ENCODE measurements around the gene ZMIZ1.

The ZMIZ1 gene

GRCh38 chr10:79304479-79305087 is 235.8 kb downstream of the ZMIZ1 start:
- H3K27me3 ChIP-seq (ENCODE audit: control insufficient read depth, insufficient read depth, low read length), result no peaks in the 10 kb centered on the region
- H3K4me3 ChIP-seq (ENCODE audit: low read length), result no peak overlapping the region
- H3K9ac ChIP-seq (ENCODE audit: low read length), result no peak overlapping the region
- H3K27ac ChIP-seq (ENCODE audit: low read length), result no peak overlapping the region
- no peaks in the 10 kb centered on the region for H3K9me3 ChIP-seq (ENCODE audit: control insufficient read depth, low read depth, low read length)
- no peaks in the 10 kb centered on the region for H3K4me1 ChIP-seq (ENCODE audit: control insufficient read depth, low read depth, low read length)
- peaks cover 77% of the 10 kb centered on the region for H3K36me3 ChIP-seq (ENCODE audit: control insufficient read depth, low read depth, low read length)

- peaks cover 72% of the 10 kb centered on the region for H3K36me3 ChIP-seq (ENCODE audit: control insufficient read depth, low read depth, low read length)
- no peak overlapping the region for H3K9ac ChIP-seq (ENCODE audit: low read length)
- no peaks in the 10 kb centered on the region for H3K27me3 ChIP-seq (ENCODE audit: control insufficient read depth, insufficient read depth, low read length)
- H3K4me3 ChIP-seq (ENCODE audit: low read length), result no peak overlapping the region
- H3K9me3 ChIP-seq (ENCODE audit: control insufficient read depth, low read depth, low read length), result no peaks in the 10 kb centered on the region
- H3K27ac ChIP-seq (ENCODE audit: low read length), result no peak overlapping the region
- H3K4me1 ChIP-seq (ENCODE audit: control insufficient read depth, low read depth, low read length), result no peaks in the 10 kb centered on the region
These were observed 236.7 kb downstream of the ZMIZ1 start for GRCh38 chr10:79305515-79305914.

GRCh38 chr10:79305988-79306387 is 237.2 kb downstream of the ZMIZ1 start:
- no peaks in the 10 kb centered on the region for H3K27me3 ChIP-seq (ENCODE audit: control insufficient read depth, insufficient read depth, low read length)
- no peaks in the 10 kb centered on the region for H3K9me3 ChIP-seq (ENCODE audit: control insufficient read depth, low read depth, low read length)
- no peak overlapping the region for H3K9ac ChIP-seq (ENCODE audit: low read length)
- peaks cover 67% of the 10 kb centered on the region for H3K36me3 ChIP-seq (ENCODE audit: control insufficient read depth, low read depth, low read length)
- H3K4me3 ChIP-seq (ENCODE audit: low read length), result no peak overlapping the region
- no peak overlapping the region for H3K27ac ChIP-seq (ENCODE audit: low read length)
- no peaks in the 10 kb centered on the region for H3K4me1 ChIP-seq (ENCODE audit: control insufficient read depth, low read depth, low read length)

GRCh38 chr10:79306644-79307220 is 238.0 kb downstream of the ZMIZ1 start:
- H3K4me3 ChIP-seq (ENCODE audit: low read length), result no peak overlapping the region
- H3K36me3 ChIP-seq (ENCODE audit: control insufficient read depth, low read depth, low read length), result peaks cover 60% of the 10 kb centered on the region
- no peaks in the 10 kb centered on the region for H3K27me3 ChIP-seq (ENCODE audit: control insufficient read depth, insufficient read depth, low read length)
- no peaks in the 10 kb centered on the region for H3K9me3 ChIP-seq (ENCODE audit: control insufficient read depth, low read depth, low read length)
- H3K9ac ChIP-seq (ENCODE audit: low read length), result no peak overlapping the region
- H3K27ac ChIP-seq (ENCODE audit: low read length), result no peak overlapping the region
- H3K4me1 ChIP-seq (ENCODE audit: control insufficient read depth, low read depth, low read length), result no peaks in the 10 kb centered on the region

- no peak overlapping the region for H3K27ac ChIP-seq (ENCODE audit: low read length)
- no peaks in the 10 kb centered on the region for H3K9me3 ChIP-seq (ENCODE audit: control insufficient read depth, low read depth, low read length)
- no peak overlapping the region for H3K4me3 ChIP-seq (ENCODE audit: low read length)
- no peak overlapping the region for H3K9ac ChIP-seq (ENCODE audit: low read length)
- H3K36me3 ChIP-seq (ENCODE audit: control insufficient read depth, low read depth, low read length), result peaks cover 56% of the 10 kb centered on the region
- no peaks in the 10 kb centered on the region for H3K4me1 ChIP-seq (ENCODE audit: control insufficient read depth, low read depth, low read length)
- no peaks in the 10 kb centered on the region for H3K27me3 ChIP-seq (ENCODE audit: control insufficient read depth, insufficient read depth, low read length)
These were observed 239.2 kb downstream of the ZMIZ1 start for GRCh38 chr10:79308016-79308415.

GRCh38 chr10:79308969-79309665 is 240.4 kb downstream of the ZMIZ1 start:
- Histone ChIP-seq H3K27ac (ENCODE audit: low read length) (no peak overlapping the region), H3K9ac (ENCODE audit: low read length) (no peak overlapping the region), H3K27me3 (ENCODE audit: control insufficient read depth, insufficient read depth, low read length) (no peaks in the 10 kb centered on the region), H3K4me1 (ENCODE audit: control insufficient read depth, low read depth, low read length) (no peaks in the 10 kb centered on the region), H3K4me3 (ENCODE audit: low read length) (no peak overlapping the region), H3K9me3 (ENCODE audit: control insufficient read depth, low read depth, low read length) (no peaks in the 10 kb centered on the region), H3K36me3 (ENCODE audit: control insufficient read depth, low read depth, low read length) (peaks cover 49% of the 10 kb centered on the region)

- no peaks in the 10 kb centered on the region for H3K27me3 ChIP-seq (ENCODE audit: control insufficient read depth, insufficient read depth, low read length)
- no peaks in the 10 kb centered on the region for H3K4me1 ChIP-seq (ENCODE audit: control insufficient read depth, low read depth, low read length)
- H3K9ac ChIP-seq (ENCODE audit: low read length), result no peak overlapping the region
- H3K36me3 ChIP-seq (ENCODE audit: control insufficient read depth, low read depth, low read length), result peaks cover 41% of the 10 kb centered on the region
- H3K9me3 ChIP-seq (ENCODE audit: control insufficient read depth, low read depth, low read length), result no peaks in the 10 kb centered on the region
- H3K27ac ChIP-seq (ENCODE audit: low read length), result no peak overlapping the region
- no peak overlapping the region for H3K4me3 ChIP-seq (ENCODE audit: low read length)
These were observed 241.6 kb downstream of the ZMIZ1 start for GRCh38 chr10:79310200-79310865.

- no peaks in the 10 kb centered on the region for H3K27me3 ChIP-seq (ENCODE audit: control insufficient read depth, insufficient read depth, low read length)
- H3K9me3 ChIP-seq (ENCODE audit: control insufficient read depth, low read depth, low read length), result no peaks in the 10 kb centered on the region
- peaks cover 35% of the 10 kb centered on the region for H3K36me3 ChIP-seq (ENCODE audit: control insufficient read depth, low read depth, low read length)
- H3K27ac ChIP-seq (ENCODE audit: low read length), result no peak overlapping the region
- H3K4me3 ChIP-seq (ENCODE audit: low read length), result no peak overlapping the region
- H3K9ac ChIP-seq (ENCODE audit: low read length), result no peak overlapping the region
- no peaks in the 10 kb centered on the region for H3K4me1 ChIP-seq (ENCODE audit: control insufficient read depth, low read depth, low read length)
These were observed 242.3 kb downstream of the ZMIZ1 start for GRCh38 chr10:79310911-79311573.

GRCh38 chr10:79311581-79312407 is 243.0 kb downstream of the ZMIZ1 start:
- Histone ChIP-seq H3K4me3 (ENCODE audit: low read length) (no peak overlapping the region), H3K9ac (ENCODE audit: low read length) (no peak overlapping the region), H3K9me3 (ENCODE audit: control insufficient read depth, low read depth, low read length) (no peaks in the 10 kb centered on the region), H3K27me3 (ENCODE audit: control insufficient read depth, insufficient read depth, low read length) (no peaks in the 10 kb centered on the region), H3K4me1 (ENCODE audit: control insufficient read depth, low read depth, low read length) (peaks cover 4% of the 10 kb centered on the region), H3K36me3 (ENCODE audit: control insufficient read depth, low read depth, low read length) (peaks cover 29% of the 10 kb centered on the region), H3K27ac (ENCODE audit: low read length) (no peak overlapping the region)

- no peaks in the 10 kb centered on the region for H3K27me3 ChIP-seq (ENCODE audit: control insufficient read depth, insufficient read depth, low read length)
- no peak overlapping the region for H3K27ac ChIP-seq (ENCODE audit: low read length)
- no peak overlapping the region for H3K9ac ChIP-seq (ENCODE audit: low read length)
- no peak overlapping the region for H3K4me3 ChIP-seq (ENCODE audit: low read length)
- peaks cover 20% of the 10 kb centered on the region for H3K36me3 ChIP-seq (ENCODE audit: control insufficient read depth, low read depth, low read length)
- H3K4me1 ChIP-seq (ENCODE audit: control insufficient read depth, low read depth, low read length), result peaks cover 13% of the 10 kb centered on the region
- H3K9me3 ChIP-seq (ENCODE audit: control insufficient read depth, low read depth, low read length), result no peaks in the 10 kb centered on the region
These were observed 243.9 kb downstream of the ZMIZ1 start for GRCh38 chr10:79312601-79313187.
